ENCODE data around the gene RABGAP1L.
"Not testable (repeated sequence)": the region's sequence is repeated elsewhere in the genome, so short reads cannot be mapped to it uniquely, and the experiment has no call there.

The RABGAP1L gene

DNA sequence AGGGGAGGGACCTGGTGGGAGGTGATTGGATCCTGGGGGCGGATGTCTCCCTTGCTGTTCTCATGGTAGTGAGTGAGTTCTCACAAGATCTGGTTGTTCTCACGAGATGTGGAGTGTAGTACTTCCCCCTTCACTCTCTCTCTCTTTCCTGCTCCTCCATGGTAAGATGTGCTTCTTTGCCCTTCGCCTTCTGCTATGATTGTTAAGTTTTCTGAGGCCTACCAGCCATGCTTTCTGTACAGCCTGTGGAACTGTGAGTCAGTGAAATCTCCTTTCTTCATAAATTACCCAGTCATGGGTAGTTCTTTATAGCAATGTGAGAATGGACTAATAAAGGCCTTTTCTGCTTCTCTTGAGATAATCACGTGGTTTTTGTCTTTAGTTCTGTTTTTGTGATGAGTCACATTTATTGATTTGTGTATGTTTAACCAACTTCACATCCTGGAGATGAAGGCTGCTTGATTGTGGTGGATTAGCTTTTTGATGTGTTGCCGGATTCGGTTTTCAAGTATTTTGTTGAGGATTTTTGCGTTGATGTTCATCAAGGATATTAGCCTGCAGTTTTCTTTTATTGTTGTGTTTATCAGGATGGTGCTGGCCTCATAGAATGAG is 45.5 kb downstream of the RABGAP1L start:
- DNase-seq, result peak; percentile 17 to 18

DNA sequence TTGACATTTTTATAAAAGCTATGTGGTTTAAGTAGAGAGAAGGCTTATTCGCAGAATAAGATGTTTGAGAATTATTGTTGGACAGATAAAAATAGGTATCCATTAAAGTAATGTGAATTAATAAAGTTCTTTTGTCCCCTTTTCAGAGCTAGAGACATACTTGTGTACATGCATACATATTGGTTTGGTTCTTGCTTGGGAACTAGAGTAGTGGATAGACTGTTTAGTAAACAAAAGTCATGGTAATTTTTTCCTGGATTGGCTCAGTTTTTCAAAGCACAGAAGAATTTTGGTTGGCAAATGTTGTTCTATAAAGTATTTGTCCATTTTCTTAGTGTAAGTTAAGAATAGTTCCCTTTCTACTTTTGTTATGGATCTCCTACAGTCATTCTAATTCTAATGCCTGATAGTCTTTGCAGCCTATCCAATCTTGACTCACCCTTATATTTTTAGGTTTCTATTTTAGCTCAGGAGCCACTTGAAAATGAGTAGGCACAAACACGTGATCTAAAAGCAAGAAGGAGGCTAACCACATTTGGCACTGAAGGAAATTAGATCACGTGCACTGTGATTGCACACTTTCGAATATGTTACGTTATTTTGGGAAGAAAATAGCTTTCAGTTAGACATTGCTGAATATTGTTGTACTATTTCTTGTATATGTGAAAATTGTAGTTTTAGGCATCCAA is 47.0 kb downstream of the RABGAP1L start:
- peak; percentile 78 to 86 for DNase-seq

DNA sequence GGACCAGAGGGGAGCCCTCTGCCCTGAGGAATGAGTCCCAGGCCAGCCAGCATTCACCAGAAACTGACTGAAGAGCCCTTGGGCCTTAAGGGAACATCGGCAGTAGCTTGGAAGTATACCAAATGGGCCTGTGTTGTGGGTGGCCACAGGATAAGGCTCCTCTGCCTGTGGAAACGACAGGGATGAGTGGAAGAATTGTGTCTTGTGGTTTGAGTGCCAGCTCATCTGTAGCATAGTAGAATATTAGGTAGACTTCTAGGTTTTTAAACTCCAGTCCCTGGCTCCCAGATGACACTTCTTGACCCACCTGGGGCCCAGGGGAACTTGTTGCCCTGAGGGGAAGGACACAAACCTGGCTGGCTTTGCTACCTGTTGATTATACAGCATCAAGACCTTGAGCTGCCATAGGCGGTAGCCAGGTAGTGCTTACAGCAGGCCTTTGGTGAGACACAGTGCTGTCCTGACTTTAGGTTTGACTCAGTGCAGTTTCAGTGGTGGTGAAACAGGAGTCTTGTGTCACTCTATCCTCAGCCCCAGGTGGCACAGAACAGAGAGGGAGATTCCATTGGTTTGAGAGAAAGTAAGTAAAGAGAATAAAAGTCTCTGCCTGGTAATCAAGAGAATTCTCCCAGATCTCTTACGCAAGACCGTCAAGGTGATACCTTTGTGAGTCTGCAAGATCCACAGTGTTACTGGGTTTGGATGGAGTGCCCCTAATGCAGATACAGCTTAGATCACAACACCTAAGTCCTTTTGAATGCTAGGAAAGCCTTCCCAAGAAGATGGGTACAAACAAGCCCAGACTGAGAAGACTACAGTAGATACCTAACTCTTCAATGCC is 50.2 kb downstream of the RABGAP1L start:
- DNase-seq, result no peak

DNA sequence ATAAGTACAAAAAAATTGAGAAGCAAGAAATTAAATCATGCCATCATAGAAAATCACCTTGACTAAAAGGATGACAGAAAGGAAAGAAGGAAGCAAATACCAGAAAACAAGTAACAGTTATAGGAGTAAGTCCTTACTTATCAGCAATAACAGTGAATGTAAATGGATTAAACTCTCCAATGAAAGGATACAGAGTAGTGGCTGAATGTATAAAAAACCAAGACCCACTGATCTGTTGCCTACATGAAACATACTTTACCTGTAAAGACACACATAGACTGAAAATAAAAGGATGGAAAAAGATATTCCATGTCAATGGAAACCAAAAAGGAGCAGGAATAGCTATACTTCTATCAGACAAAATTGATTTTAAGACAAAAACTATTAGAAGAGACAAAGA is 52.2 kb downstream of the RABGAP1L start:
- no peak for DNase-seq

DNA sequence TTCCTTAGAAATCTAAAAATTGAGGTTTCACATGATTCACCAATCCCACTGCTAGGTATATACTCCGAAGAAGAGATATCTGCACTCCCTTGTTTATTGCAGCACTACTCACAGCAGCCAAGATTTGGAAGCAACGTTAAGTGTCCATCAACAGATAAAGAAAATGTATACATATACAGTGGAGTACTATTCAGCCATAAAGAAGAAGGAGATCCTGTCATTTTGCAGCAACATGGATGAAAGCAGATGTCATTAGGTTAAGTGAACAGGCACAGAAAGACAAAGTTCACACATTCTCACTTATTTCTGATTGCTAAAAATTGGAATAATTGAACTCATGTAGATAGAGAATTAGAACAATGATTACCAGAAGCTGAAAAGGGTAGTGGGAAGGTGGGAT is 56.4 kb downstream of the RABGAP1L start:
- DNase-seq, result no peak

DNA sequence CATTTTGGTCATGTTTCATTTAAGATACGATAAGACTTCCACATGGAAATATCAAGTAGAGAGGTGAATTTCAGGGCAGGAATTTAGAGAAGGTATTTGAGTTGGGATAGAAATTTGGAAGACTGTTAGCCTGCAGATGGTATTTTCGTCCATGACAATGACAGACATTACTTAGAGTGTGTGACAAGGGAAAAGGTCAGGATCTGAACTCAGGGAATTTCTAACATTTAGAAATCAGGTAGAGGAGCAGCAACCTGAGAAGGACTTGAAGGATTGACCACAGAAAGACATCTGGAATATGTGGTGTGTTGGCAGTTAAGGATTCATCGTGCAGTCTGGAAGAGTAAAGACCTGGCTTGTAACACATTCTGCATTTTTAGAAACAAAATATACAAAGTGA is 57.9 kb downstream of the RABGAP1L start:
- DNase-seq, result no peak

DNA sequence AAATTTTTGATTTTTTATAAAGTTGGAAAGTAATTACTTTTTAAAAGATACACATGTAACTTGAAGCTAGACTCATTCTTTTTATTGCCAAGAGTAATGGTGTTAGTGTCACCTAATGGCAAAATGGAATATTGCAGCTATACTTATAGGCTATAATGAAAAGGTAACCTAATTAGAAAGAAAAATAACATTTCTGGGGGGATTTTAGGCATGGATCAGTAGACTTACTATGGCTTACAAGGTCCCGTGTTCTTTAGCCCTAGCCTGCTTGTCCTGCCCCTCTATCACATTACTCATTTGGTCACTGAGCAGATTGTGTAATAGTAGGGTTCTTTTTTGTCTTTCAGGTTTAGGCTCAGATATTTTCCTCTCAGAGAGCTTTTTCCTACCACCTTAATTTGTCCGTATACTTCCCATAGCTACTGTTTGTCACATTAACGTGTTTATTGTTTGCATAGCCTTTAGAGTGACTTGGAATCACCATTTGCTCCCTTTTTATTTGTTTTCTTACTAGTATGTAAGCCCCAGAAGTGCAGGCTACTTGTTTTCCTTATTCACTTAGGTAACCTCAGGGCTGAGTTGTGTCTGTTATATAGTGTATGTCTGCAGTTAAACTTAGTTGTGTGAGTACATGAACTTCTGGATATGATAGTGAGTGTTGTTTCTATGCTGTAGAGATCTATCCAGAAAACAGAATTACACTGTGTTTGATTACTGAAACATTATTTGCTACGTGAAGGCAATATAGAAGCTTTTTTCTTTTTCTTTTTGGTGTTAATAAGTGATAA is 58.7 kb downstream of the RABGAP1L start:
- peak; percentile 12 to 61 for DNase-seq

DNA sequence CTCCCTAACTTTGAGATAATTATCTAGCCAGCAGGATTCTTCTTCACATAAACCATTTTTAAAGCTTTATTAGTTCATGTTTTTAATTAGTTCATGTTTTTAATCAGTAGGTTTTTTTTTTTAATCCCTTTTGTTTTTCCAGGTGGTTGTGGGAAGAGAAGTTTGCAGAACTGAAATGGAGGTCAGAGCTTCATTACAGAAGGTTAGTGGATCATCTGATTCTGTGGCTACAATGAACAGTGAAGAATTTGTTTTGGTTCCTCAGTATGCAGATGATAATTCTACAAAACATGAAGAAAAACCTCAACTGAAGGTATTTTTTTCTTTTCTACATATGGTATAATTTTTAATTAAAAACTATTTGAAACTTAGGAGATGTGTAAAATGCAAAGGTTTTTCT is 59.7 kb downstream of the RABGAP1L start:
- no peak for DNase-seq

DNA sequence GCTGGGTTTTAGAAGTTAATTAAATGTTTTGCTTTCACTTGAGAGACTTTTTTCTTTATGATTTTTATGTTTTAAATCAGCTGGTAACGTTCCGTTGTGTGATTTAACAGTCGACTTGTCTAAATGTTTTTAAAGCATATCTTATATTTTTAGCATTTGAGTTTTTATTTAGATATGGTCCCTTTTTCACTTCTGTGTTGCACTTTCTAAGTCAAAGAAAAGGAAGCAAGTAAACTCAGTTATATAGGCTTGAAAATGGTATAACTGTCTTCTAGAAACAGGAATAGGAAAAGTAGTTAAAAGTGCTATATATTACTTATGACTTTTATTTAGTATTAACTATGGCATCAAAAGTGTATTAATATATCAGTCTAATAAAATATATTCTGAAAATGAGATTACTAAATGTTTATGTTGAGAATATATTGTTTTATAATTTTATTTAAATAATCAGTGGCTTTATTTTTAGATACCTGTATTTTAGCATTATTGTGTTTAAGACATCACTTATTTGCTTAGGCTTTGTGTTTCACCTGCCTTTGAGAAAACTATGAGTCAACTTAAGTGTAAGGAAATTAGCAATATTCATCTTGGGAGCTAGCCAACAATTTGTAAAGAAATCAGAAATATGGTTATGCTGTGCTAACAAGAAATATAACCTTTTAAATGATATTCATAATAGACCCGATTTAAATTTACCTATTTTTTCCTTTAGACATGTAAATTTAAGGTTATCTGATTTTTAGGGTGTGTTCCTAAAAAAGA is 60.5 kb downstream of the RABGAP1L start:
- DNase-seq, result no peak

DNA sequence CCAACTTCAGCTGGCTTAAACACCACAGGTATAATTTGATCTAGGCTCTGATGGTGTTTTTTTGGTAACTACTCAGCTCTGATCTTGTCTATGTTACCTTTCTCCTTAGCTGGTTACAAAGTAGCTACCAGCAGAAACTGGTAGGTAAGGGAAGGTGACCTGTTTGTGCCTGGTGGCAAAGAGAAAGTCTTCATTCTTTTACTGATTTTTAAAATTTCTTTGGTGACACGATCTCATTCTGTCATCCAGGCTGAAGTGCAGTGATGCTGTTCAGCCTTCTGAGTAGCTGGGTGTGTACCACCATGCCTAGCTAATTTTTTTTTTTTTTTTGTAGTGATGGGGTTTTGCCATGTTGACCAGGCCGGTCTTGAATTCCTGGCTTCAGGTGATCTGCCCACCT is 62.4 kb downstream of the RABGAP1L start:
- DNase-seq, result no peak

DNA sequence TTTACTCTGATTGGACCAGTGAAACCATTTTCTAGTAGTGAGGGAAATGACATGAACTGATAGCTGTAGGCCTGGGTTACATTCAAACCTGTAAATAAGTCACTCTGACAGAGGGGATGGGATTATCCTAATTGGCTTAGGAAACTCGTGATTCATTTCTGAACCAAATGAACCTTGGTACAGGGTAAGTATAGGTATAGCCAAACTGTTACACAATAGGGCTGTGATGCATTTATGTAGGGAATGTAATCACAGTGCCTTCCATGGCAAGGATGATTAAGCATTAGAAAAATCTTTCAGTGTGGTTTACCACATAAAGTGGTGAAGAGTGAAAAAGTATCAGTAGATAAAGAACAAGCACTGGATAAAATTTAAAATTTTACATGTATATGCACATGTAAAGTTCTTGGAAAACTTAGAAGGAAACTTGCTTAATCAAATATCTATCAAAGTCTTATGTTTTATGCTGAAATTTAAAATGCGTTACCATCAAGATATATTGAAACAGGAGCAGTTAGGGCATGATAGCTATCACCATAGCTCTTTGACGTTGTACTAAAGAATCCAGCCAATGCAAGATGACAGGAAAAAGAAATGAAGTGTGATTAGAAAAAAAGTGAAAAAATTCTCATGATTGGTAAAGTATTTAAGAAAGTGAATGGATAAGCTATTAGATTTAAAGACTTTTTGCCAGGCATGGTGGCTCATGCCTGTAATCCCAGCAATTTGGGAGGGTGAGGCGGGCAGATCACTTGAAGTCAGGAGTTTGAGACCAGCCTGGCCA is 63.0 kb downstream of the RABGAP1L start:
- no peak for DNase-seq

DNA sequence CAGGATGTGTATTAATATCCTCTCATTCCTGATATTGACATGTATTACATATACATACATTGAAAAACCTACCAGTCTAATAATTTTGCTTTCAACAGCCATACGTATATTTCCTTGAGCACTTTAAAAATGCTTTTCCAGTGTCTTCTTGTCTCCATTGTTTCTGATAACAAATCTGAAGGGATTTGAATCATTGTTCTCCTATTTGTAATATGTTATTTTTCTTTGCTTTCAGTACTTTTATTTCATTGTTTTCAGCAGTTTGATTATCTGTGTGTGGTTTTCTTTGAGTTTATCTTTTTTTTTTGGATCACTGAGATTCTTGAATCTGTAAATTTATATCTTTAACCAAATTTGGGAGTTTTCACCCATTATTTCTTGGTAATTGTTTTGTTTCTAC is 65.3 kb downstream of the RABGAP1L start:
- DNase-seq, result no peak

DNA sequence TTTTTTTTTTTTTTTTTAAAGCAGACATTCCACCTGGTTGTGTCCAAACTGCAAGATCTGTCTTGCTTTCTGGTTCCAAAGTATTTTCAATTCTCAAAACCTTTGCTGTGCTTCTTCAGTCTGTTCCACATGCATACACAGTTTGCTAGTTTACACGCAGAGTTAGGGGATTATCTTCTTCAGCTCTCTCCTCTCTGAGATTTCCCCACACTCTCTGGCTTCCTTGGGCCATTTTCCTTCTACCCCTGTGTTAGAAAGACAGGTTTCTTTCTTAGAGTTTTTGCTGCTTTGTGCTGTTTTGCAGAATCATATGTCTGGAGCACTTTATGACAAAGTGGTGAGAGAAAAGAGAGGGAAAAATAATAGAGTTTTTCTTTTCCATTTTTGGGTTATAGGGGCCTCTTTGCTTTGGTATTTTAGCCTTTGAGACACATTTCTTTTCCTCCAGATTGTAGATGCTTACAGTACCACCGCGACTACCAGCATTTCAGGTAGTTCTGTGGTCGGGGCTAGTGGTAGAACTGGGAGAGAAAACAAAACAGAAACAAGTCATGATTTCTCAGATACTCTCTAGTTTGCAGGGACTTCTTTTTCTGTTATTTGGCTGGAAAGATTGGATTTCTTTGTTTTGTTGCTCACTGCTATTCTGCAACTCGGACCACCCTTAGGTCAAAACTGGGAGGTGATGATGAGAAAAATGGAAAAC is 66.3 kb downstream of the RABGAP1L start:
- DNase-seq, result no peak

DNA sequence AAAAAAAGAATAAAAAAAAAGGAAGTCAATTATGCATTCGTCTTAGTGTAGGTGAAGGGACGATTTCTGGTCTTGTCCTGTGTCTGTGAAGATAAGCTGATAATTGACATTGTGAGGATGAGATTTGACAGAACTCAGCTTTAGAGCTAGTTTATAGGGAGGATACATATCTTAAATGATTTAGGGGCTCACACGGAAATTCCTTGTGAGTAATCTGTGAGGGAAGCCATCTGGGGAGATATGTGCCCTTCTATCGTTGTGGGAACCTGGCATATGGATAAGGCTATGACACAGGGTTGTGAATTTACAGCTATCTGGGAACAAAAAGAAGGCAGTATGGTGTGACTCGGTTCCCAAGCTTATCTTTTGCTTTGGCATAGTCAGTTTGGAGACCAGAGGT is 71.1 kb downstream of the RABGAP1L start:
- DNase-seq, result no peak

DNA sequence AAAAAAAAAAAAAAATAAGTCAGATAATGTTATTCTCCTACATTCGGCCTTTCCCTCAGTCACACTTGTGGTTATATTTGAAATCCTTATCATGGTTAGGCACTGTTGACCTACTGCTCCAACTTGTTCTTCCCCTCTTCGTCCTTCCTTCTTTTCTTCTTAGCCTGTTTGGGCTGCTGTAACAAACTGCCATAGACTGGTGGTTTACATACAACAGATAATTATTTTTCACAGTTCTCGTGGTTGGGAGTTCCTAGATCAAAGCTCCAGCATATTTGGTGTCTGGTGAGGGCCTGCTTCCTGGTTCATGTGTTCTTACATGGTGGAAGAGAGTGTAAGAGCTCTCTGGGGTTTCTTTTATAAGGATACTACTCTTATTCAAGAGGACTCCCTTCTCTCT is 73.4 kb downstream of the RABGAP1L start:
- no peak for DNase-seq

DNA sequence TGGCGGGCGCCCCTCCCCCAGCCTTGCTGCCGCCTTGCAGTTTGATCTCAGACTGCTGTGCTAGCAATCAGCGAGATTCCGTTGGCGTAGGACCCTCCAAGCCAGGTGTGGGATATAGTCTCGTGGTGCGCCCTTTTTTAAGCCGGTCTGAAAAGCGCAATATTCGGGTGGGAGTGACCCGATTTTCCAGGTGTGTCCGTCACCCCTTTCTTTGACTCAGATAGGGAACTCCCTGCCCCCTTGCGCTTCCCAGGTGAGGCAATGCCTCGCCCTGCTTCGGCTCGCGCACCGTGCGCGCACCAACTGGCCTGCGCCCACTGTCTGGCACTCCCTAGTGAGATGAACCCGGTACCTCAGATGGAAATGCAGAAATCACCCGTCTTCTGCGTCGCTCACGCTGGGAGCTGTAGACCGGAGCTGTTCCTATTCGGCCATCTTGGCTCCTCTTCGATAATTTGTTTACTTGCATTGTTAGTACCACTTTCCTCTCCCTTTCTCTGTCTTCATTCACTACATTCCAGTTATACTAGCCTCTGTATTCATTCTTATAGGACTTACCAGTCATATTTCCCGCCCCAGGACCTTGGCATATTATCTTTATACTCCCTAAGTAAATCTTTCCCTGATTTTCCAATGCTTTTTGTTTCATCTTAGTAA is 79.7 kb downstream of the RABGAP1L start:
- DNase-seq, result not testable (repeated sequence)

DNA sequence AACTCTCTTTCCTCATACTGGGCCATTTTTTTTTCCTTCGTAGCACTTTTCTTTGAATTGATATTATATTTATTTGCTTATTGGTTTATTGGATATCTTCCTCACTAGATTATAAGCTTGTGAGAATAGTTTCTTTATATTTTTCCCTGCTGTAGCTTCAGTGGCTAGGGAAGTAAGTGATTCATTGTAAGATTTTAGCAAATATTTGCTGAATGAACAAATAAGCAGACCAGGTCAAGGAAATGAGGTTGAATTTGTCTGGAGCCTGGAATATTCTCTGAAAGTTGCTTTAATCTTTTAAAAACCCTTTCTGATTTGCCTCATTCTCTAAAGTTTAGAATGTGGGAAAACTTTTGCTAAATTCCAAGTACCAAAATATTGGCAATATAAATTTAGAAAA is 80.2 kb downstream of the RABGAP1L start:
- DNase-seq, result no peak

DNA sequence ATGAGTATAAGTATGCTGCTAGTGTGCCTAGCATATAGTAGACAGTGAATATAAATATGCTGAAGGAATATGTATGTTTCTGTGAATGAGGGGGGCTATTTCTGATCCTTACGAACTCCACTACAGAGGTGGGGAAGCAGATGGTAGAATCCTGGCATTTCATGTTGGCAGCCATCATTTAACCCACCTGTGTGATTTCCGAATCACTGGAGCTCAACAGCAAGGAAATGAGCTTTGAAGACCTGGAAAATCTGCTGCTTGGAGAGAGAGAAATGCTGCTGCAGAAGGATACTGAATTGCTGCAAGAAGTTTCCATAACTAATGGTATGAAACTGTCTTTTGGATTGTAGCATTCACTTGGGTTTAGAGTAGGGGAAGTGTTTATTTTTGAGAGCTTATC is 83.5 kb downstream of the RABGAP1L start:
- no peak for DNase-seq

DNA sequence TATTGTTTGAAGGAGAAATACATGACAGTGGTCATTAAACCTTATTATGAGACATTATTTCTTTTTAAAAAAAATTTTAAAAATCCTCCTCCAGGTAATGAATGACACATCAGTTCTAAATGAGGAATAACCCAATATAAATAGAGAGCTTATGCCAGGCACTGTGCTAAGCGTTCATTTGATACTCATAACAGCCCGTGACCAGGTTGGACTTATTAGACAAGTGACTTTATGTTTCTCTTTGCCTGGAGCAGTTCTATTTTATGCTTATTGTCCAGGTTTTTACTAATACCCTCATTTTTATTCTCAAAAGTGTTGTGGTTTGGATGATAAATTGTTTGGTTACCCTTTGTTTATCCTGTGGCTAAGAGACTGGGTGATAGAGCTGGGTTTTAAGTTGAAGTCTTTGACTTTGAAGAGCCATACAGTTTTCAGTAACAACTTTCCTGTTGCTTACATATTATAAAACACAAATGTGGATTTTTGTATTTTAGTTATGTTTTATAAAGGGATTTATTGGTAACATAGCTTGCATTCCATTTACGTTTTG is 84.2 kb downstream of the RABGAP1L start:
- DNase-seq, result no peak

DNA sequence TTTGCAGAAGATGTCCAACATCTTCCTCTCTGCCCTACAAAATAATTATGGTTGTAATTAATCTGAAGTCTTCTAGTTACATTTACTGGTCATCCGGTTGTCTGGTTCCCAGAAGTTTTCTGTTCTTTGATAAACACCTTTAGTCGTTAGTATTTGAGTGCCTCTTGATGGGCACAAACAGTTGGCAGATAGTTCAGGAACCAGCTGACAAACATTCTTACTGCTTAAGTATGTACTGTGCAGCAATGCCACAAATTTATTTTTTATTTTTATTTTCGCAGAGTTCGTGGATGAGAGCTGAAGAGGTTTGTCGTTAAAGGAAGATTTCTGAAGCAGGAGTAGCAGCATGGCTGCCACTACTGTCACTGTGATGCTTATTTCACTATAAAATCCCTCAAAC is 84.7 kb downstream of the RABGAP1L start:
- no peak for DNase-seq

All from inflammatory macrophage (primary cell).